AG04450 (cell line): ENCODE measurements around the gene LRRC43. TPM values are rescaled to one million over a fixed set of nuclear protein-coding genes. Genes with fewer than 3 reads are reported as not detected.
A peak's percentile ranks its signal among the peaks of the same experiment; 100 is the strongest.

Experiments
- CTCF ChIA-PET: fragments of 300-600, 350-600 bp; formaldehyde crosslinking; extraction: SDS; loops from one replicate; lab custom pipeline; 2022; ENCODE audit warnings: antibody characterized with exemption, inconsistent platforms; lab: Charles Lee
- POLR2A ChIA-PET: fragments of 350-600 bp; formaldehyde crosslinking; extraction: SDS; loops from one replicate; lab custom pipeline; 2021; ENCODE audit warnings: antibody characterized with exemption, inconsistent platforms; lab: Yijun Ruan, JAX
- DNase-seq: peaks from one replicate; pipeline ENCODE4 v3.0.0-alpha.2; 2011; ENCODE audit warnings: low read depth, low spot score
- H3K27ac ChIP-seq: one replicate; pipeline ENCODE4 v1.5.1; 2012; ENCODE audit warnings: low read depth, low read length, control low read depth
- H3K27me3 ChIP-seq: one replicate; pipeline ENCODE4 v1.6.0; 2012; ENCODE audit warnings: low read length; ENCODE audit not compliant: control insufficient read depth, insufficient read depth
- H3K4me3 ChIP-seq: 2 replicates; pipeline ENCODE4 v1.5.1; 2011; ENCODE audit warnings: mild to moderate bottlenecking, low read depth, low read length, control low read depth
- H3K9me3 ChIP-seq: 2 replicates; pipeline ENCODE4 v1.5.1; 2012; ENCODE audit warnings: low read length; ENCODE audit not compliant: control insufficient read depth, insufficient read depth
- CTCF ChIP-seq: IDR thresholded peaks from 2 replicates; pipeline ENCODE4 v1.5.1; 2011; ENCODE audit warnings: low read depth, low read length, control low read depth, inconsistent platforms
- polyA plus RNA-seq: library from polyadenylated mRNA; depleted of rRNA; stranded (reverse); fragments of >200 nt; gene quantifications from 2 replicates; pipeline ENCODE4 v1.2.3, GENCODE V29; 2011

Gene LRRC43
- polyA plus RNA-seq, 1 experiment: 0.27 TPM

- POLR2A ChIA-PET: interaction anchor here (0.6 to 1.2 kb wide), 9 partner anchors 11 to 700 kb away, joined by 3 to 8 read pairs (median 4); partner anchors contain the start of genes KNTC1, RSRC2 and ZCCHC8
- no peak for TF ChIP-seq CTCF
- CTCF ChIA-PET: no interaction called here
- Histone ChIP-seq H3K9me3 (peaks cover 12% of the 10 kb centered on the region; the same call in 1 of the 2 replicates), H3K4me3 (peak overlapping the region; percentile 46), H3K27me3 (no peaks in the 10 kb centered on the region), H3K27ac (no peak overlapping the region)
- DNase-seq: no peak
These were observed 43.6 kb downstream of the LRRC43 start for GRCh38 chr12:122226366-122227125.

GRCh38 chr12:122227341-122227740 lies 44.4 kb downstream of the LRRC43 start:
- POLR2A ChIA-PET: no interaction called here
- no peak for DNase-seq
- no peak for TF ChIP-seq CTCF
- CTCF ChIA-PET: no interaction called here
- H3K4me3 ChIP-seq: no peak overlapping the region
- no peaks in the 10 kb centered on the region for H3K27me3 ChIP-seq
- H3K27ac ChIP-seq: no peak overlapping the region
- peaks cover 12% of the 10 kb centered on the region; the same call in 1 of the 2 replicates for H3K9me3 ChIP-seq

- POLR2A ChIA-PET: no interaction called here
- CTCF ChIA-PET: no interaction called here
- H3K27me3 ChIP-seq: no peaks in the 10 kb centered on the region
- TF ChIP-seq CTCF: no peak
- H3K9me3 ChIP-seq: peaks cover 12% of the 10 kb centered on the region; the same call in 1 of the 2 replicates
- DNase-seq: no peak
- H3K4me3 ChIP-seq: no peak overlapping the region
- H3K27ac ChIP-seq: no peak overlapping the region
These were observed 45.2 kb downstream of the LRRC43 start for GRCh38 chr12:122228092-122228491.

DNA sequence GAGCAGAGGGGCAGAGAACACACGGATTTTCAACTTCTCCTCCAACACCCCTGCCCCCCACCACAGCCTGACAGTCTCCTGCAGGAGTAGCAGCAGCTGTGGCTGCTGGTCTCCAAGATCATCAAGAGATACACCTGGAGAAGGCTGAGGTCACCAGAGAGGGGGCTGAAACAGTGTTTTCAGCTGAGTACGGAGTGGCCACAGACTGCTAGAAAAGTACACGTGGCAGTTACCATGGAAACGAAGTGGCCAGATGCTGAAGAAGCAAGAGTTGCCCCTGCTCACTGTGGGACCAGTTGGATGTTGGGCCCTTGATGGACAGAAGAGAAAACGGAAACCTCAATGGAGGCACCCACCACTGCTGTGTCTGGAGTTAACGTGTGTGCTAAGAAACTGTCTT lies 47.9 kb downstream of the LRRC43 start:
- H3K9me3 ChIP-seq: peaks cover 6% of the 10 kb centered on the region; the same call in 1 of the 2 replicates
- no peak overlapping the region for H3K4me3 ChIP-seq
- H3K27me3 ChIP-seq: no peaks in the 10 kb centered on the region
- CTCF ChIA-PET: no interaction called here
- POLR2A ChIA-PET: no interaction called here
- no peak overlapping the region for H3K27ac ChIP-seq
- no peak for TF ChIP-seq CTCF
- no peak for DNase-seq

DNA sequence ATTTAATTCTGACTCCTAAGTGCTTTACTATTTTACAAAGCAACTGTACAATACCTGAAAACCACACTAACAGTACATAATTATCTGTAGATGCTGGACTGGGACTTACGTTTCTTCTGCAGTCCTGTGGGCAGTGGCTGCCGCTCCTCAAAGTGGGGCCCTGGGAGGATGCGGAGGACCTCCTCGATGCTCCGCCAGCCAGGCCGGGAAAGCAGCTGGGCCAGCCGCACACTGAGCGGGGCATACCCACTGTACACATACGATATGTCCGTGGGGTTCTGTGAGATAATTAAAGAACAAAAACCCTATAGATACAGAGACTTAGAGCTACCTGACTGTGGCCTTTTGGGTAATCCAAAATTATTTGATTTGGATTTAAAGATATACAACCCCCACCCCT lies 49.8 kb downstream of the LRRC43 start:
- DNase-seq: no peak
- Histone ChIP-seq H3K27ac (no peak overlapping the region), H3K4me3 (no peak overlapping the region), H3K27me3 (no peaks in the 10 kb centered on the region), H3K9me3 (no peaks in the 10 kb centered on the region)
- CTCF ChIA-PET: no interaction called here
- TF ChIP-seq CTCF: no peak
- POLR2A ChIA-PET: no interaction called here
